GM12865 (cell line): Measurements from ENCODE around the gene TMEM131L.

ENCODE experiments used
- DNase-seq: peaks from one replicate; pipeline ENCODE4 v3.0.0; 2010; ENCODE audit warnings: low read depth
- H3K4me3 ChIP-seq: 2 replicates; pipeline ENCODE4 v1.5.1; 2011; ENCODE audit warnings: mild to moderate bottlenecking, low read depth, low read length, control low read depth
- TF ChIP-seq, protein P1 (sequence below): IDR thresholded peaks from 2 replicates; pipeline ENCODE4 v1.5.1; 2011; ENCODE audit warnings: low read length, control low read depth, low read depth, inconsistent platforms; ENCODE audit not compliant: insufficient read depth; ENCODE audit errors: missing control alignments

Gene TMEM131L

DNA sequence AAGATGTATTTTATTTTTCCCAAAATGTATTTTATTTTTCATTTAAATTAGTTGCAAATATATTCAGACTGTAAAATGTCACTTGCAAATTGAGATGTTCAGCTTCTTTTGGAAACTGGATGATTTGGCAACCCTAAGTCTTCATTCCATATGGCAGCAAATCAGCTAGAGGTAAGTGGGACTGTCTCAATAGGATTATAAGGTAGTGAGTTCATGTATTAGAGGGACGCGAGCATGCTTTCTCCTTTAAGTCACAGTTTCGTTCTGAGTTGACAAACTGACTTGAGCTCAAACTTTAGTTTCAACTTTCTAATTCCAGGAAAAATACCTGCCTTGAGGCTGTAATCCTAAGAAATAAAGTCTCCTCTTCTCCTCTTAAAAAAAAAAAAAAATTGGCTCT lies 44.2 kb upstream of the TMEM131L start:
- TF ChIP-seq, protein P1, sequence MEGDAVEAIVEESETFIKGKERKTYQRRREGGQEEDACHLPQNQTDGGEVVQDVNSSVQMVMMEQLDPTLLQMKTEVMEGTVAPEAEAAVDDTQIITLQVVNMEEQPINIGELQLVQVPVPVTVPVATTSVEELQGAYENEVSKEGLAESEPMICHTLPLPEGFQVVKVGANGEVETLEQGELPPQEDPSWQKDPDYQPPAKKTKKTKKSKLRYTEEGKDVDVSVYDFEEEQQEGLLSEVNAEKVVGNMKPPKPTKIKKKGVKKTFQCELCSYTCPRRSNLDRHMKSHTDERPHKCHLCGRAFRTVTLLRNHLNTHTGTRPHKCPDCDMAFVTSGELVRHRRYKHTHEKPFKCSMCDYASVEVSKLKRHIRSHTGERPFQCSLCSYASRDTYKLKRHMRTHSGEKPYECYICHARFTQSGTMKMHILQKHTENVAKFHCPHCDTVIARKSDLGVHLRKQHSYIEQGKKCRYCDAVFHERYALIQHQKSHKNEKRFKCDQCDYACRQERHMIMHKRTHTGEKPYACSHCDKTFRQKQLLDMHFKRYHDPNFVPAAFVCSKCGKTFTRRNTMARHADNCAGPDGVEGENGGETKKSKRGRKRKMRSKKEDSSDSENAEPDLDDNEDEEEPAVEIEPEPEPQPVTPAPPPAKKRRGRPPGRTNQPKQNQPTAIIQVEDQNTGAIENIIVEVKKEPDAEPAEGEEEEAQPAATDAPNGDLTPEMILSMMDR = no peak
- peak; percentile 64 for DNase-seq
- H3K4me3 ChIP-seq = no peak overlapping the region

DNA sequence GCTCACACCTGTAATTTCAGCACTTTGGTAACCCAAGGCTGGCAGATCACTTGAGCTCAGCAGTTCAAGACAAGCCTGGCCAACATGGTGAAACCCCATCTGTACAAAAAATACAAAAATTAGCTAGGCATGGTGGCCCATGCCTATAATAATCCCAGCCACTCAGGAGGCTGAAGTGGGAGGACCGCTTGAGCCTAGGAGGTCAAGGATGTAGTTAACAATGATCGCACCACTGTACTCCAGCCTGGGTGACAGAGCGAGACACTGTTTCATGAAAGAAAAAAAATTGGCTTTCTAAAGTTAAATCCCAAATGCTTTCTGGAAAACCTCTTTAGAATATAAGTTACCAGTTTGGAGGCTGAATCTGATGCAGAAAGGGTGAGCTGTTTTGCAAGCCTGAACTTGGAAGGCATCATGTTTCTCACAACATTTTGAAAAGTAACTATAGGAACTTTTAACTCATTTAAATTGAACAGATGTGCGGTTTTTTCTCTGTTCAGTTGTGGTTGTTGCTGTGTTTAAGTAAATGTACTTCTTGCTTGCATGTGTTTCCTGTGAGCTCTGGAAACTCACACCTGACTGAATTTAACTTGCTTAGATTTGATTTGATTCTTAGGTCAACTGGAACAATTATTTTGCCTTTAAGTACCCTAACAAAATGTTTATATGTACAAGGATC lies 39.8 kb upstream of the TMEM131L start:
- TF ChIP-seq, protein P1 = no peak
- H3K4me3 ChIP-seq = no peak overlapping the region
- peak; percentile 66 for DNase-seq

DNA sequence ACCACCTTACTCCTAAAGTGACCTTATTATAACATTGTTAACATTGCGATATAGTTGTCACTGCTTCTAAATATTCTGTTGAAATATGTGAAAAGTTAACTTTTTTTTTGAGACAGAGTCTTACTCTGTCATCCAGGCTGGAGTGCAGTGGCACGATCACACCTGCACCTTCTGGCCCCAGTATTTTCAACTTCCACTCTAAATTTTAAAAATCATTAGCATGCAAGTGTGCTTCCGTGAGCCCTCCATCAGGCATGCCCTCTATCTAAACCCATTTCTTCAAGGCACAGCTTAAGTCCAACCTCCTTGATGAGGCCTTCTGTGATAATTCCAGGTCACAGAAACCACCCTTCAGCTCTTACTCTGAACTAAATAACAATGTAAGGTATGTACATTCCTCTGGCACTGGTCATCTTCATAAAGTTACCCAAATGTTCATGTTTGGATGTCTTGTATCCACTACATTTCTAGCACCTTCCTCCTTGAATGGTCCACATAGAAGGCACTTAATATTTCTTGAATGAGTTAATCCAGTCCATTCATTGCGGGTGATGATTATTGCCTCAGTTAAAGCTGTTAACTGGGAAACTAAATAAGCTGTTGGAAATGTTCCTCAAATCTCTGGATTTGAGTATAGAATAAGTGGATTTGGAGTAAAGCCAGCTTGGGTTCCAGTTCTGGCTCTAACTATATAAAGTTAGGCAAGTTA lies 38.6 kb upstream of the TMEM131L start:
- H3K4me3 ChIP-seq = no peak overlapping the region
- DNase-seq = no peak
- TF ChIP-seq, protein P1 = no peak

- H3K4me3 ChIP-seq = no peak overlapping the region
- DNase-seq = no peak
- TF ChIP-seq, protein P1 = no peak
Measured at GRCh38 chr4:153428941-153429475, 37.2 kb upstream of the TMEM131L start.

GRCh38 chr4:153432965-153433753 lies 33.0 kb upstream of the TMEM131L start:
- H3K4me3 ChIP-seq = peak overlapping the region; percentile 44
- peak; percentile 97 for DNase-seq
- TF ChIP-seq, protein P1 = peak; percentile 85

DNA sequence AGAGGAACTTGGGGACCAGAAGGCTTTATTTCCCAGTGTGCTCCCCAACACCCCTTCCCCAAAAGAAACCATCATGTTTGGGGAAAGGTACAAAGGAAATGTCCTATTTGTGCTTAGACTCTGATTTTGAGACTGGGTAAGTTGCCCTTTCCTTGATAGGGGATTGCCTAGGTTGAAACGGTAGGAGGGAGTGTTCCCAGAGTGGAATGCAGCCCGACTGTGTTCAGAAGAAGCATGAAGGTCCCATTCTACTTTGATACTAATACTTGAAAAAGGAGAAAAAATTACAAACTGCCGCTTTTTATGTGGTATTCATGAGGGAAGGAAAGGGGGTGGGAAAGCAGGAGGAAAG lies 32.4 kb upstream of the TMEM131L start:
- peak overlapping the region; percentile 44 for H3K4me3 ChIP-seq
- TF ChIP-seq, protein P1 = no peak
- no peak for DNase-seq
